ENCODE data around the gene TPRG1L. TPM values are rescaled to one million over a fixed set of nuclear protein-coding genes. Genes with fewer than 3 reads are reported as not detected.

TPRG1L gene
- total RNA-seq, 2 donors from 2014 or later, result 12.5 to 15.5 TPM

- Mint-ChIP-seq H3K27ac (no peak overlapping the region), H3K9me3 (no peaks in the 10 kb centered on the region), H3K36me3 (ENCODE audit: insufficient read depth in 2 of 2) (no peaks in the 10 kb centered on the region), H3K4me1 (ENCODE audit: low read depth) (peaks cover 21% of the 10 kb centered on the region), H3K4me3 (no peak overlapping the region), H3K27me3 (ENCODE audit: low read depth) (no peaks in the 10 kb centered on the region)
- DNase-seq (no peak), ATAC-seq (replicated peaks in 1 of 2) (no peak)
Measured at GRCh38 chr1:3598522-3599285, 26.1 kb upstream of the TPRG1L start.

GRCh38 chr1:3599286-3599811, 25.5 kb upstream of the TPRG1L start:
- ATAC-seq (replicated peaks in 1 of 2) (no peak), DNase-seq (no peak)
- Mint-ChIP-seq H3K36me3 (ENCODE audit: insufficient read depth in 2 of 2) (no peaks in the 10 kb centered on the region), H3K4me1 (ENCODE audit: low read depth) (peaks cover 21% of the 10 kb centered on the region), H3K27ac (no peak overlapping the region), H3K27me3 (ENCODE audit: low read depth) (no peaks in the 10 kb centered on the region), H3K4me3 (no peak overlapping the region), H3K9me3 (no peaks in the 10 kb centered on the region)

GRCh38 chr1:3599816-3600215, 25.0 kb upstream of the TPRG1L start:
- H3K9me3 Mint-ChIP-seq, result no peaks in the 10 kb centered on the region
- peaks cover 21% of the 10 kb centered on the region for H3K4me1 Mint-ChIP-seq (ENCODE audit: low read depth)
- no peak overlapping the region for H3K27ac Mint-ChIP-seq
- DNase-seq (no peak), ATAC-seq (replicated peaks in 1 of 2) (no peak)
- no peak overlapping the region for H3K4me3 Mint-ChIP-seq
- H3K36me3 Mint-ChIP-seq (ENCODE audit: insufficient read depth in 2 of 2), result no peaks in the 10 kb centered on the region
- no peaks in the 10 kb centered on the region for H3K27me3 Mint-ChIP-seq (ENCODE audit: low read depth)

- no peaks in the 10 kb centered on the region for H3K27me3 Mint-ChIP-seq (ENCODE audit: low read depth)
- ATAC-seq (replicated peaks in 1 of 2), result no peak
Measured at GRCh38 chr1:3600354-3600753, 24.5 kb upstream of the TPRG1L start.

GRCh38 chr1:3601743-3602142, 23.1 kb upstream of the TPRG1L start:
- DNase-seq, result no peak
- no peaks in the 10 kb centered on the region for H3K36me3 Mint-ChIP-seq (ENCODE audit: insufficient read depth in 2 of 2)
- no peaks in the 10 kb centered on the region for H3K9me3 Mint-ChIP-seq
- ATAC-seq (replicated peaks in 1 of 2), result no peak
- H3K4me3 Mint-ChIP-seq, result no peak overlapping the region
- H3K27me3 Mint-ChIP-seq (ENCODE audit: low read depth), result no peaks in the 10 kb centered on the region
- H3K4me1 Mint-ChIP-seq (ENCODE audit: low read depth), result peaks cover 21% of the 10 kb centered on the region
- no peak overlapping the region for H3K27ac Mint-ChIP-seq

More at GRCh38 chr1:3600354-3600753, 24.5 kb upstream of the TPRG1L start:
- H3K4me3 Mint-ChIP-seq, result no peak overlapping the region
- DNase-seq, result no peak
- H3K4me1 Mint-ChIP-seq (ENCODE audit: low read depth), result peaks cover 21% of the 10 kb centered on the region
- H3K27ac Mint-ChIP-seq, result no peak overlapping the region
- H3K36me3 Mint-ChIP-seq (ENCODE audit: insufficient read depth in 2 of 2), result no peaks in the 10 kb centered on the region
- H3K9me3 Mint-ChIP-seq, result no peaks in the 10 kb centered on the region

- no peak for ATAC-seq (replicated peaks in 1 of 2)
- peaks cover 14% of the 10 kb centered on the region for H3K4me1 Mint-ChIP-seq (ENCODE audit: low read depth)
- H3K27ac Mint-ChIP-seq, result no peak overlapping the region
- no peaks in the 10 kb centered on the region for H3K27me3 Mint-ChIP-seq (ENCODE audit: low read depth)
- no peaks in the 10 kb centered on the region for H3K9me3 Mint-ChIP-seq
- no peaks in the 10 kb centered on the region for H3K36me3 Mint-ChIP-seq (ENCODE audit: insufficient read depth in 2 of 2)
- no peak overlapping the region for H3K4me3 Mint-ChIP-seq
- DNase-seq, result no peak
Measured at GRCh38 chr1:3602375-3602774, 22.4 kb upstream of the TPRG1L start.

GRCh38 chr1:3603156-3603555, 21.7 kb upstream of the TPRG1L start:
- Mint-ChIP-seq H3K9me3 (no peaks in the 10 kb centered on the region), H3K27me3 (ENCODE audit: low read depth) (no peaks in the 10 kb centered on the region), H3K4me1 (ENCODE audit: low read depth) (peaks cover 6% of the 10 kb centered on the region), H3K27ac (no peak overlapping the region), H3K36me3 (ENCODE audit: insufficient read depth in 2 of 2) (no peaks in the 10 kb centered on the region), H3K4me3 (no peak overlapping the region)
- no peak for DNase-seq
- no peak for ATAC-seq (replicated peaks in 1 of 2)

GRCh38 chr1:3603571-3604467, 21.0 kb upstream of the TPRG1L start:
- Mint-ChIP-seq H3K27me3 (ENCODE audit: low read depth) (no peaks in the 10 kb centered on the region), H3K4me1 (ENCODE audit: low read depth) (peaks cover 4% of the 10 kb centered on the region), H3K27ac (no peak overlapping the region), H3K9me3 (no peaks in the 10 kb centered on the region), H3K36me3 (ENCODE audit: insufficient read depth in 2 of 2) (no peaks in the 10 kb centered on the region), H3K4me3 (no peak overlapping the region)
- no peak for ATAC-seq (replicated peaks in 1 of 2)
- DNase-seq, result no peak

GRCh38 chr1:3604468-3604974, 20.3 kb upstream of the TPRG1L start:
- no peak for DNase-seq
- H3K4me3 Mint-ChIP-seq, result no peak overlapping the region
- ATAC-seq (replicated peaks in 1 of 2), result no peak
- H3K36me3 Mint-ChIP-seq (ENCODE audit: insufficient read depth in 2 of 2), result no peaks in the 10 kb centered on the region
- H3K27me3 Mint-ChIP-seq (ENCODE audit: low read depth), result peaks cover 5% of the 10 kb centered on the region
- H3K27ac Mint-ChIP-seq, result no peak overlapping the region
- no peaks in the 10 kb centered on the region for H3K4me1 Mint-ChIP-seq (ENCODE audit: low read depth)
- H3K9me3 Mint-ChIP-seq, result no peaks in the 10 kb centered on the region

GRCh38 chr1:3604997-3605823, 19.6 kb upstream of the TPRG1L start:
- ATAC-seq (replicated peaks in 1 of 2) (no peak), DNase-seq (no peak)
- peaks cover 6% of the 10 kb centered on the region for H3K27me3 Mint-ChIP-seq (ENCODE audit: low read depth)
- H3K4me3 Mint-ChIP-seq, result no peak overlapping the region
- no peak overlapping the region for H3K27ac Mint-ChIP-seq
- no peaks in the 10 kb centered on the region for H3K4me1 Mint-ChIP-seq (ENCODE audit: low read depth)
- H3K9me3 Mint-ChIP-seq, result no peaks in the 10 kb centered on the region
- no peaks in the 10 kb centered on the region for H3K36me3 Mint-ChIP-seq (ENCODE audit: insufficient read depth in 2 of 2)

- Mint-ChIP-seq H3K27ac (no peak overlapping the region), H3K4me1 (ENCODE audit: low read depth) (peaks cover 4% of the 10 kb centered on the region), H3K4me3 (no peak overlapping the region), H3K27me3 (ENCODE audit: low read depth) (peaks cover 11% of the 10 kb centered on the region), H3K9me3 (no peaks in the 10 kb centered on the region), H3K36me3 (ENCODE audit: insufficient read depth in 2 of 2) (no peaks in the 10 kb centered on the region)
- DNase-seq (no peak), ATAC-seq (replicated peaks in 1 of 2) (no peak)
Measured at GRCh38 chr1:3606779-3607702, 17.8 kb upstream of the TPRG1L start.

- H3K9me3 Mint-ChIP-seq, result no peaks in the 10 kb centered on the region
- peaks cover 4% of the 10 kb centered on the region for H3K4me1 Mint-ChIP-seq (ENCODE audit: low read depth)
- ATAC-seq (replicated peaks in 1 of 2) (no peak), DNase-seq (no peak)
- H3K4me3 Mint-ChIP-seq, result no peak overlapping the region
- H3K36me3 Mint-ChIP-seq (ENCODE audit: insufficient read depth in 2 of 2), result no peaks in the 10 kb centered on the region
- peaks cover 11% of the 10 kb centered on the region for H3K27me3 Mint-ChIP-seq (ENCODE audit: low read depth)
- no peak overlapping the region for H3K27ac Mint-ChIP-seq
Measured at GRCh38 chr1:3607703-3608065, 17.1 kb upstream of the TPRG1L start.
